Mucosa of rectum (tissue), 2 donors: ENCODE data around the gene CMKLR1.

Experiments used
- H3K27ac ChIP-seq, 2 donors: one replicate each; pipeline ENCODE4 v1.7.0; 2013; ENCODE audit warnings: inconsistent platforms in 2 of 2, low read depth in 2 of 2, low read length in 2 of 2
- H3K27me3 ChIP-seq, 2 donors: one replicate each; pipeline ENCODE4 v1.7.0; 2013; ENCODE audit warnings: low read length in 2 of 2; ENCODE audit not compliant: control insufficient read depth in 2 of 2, insufficient read depth in 2 of 2
- H3K36me3 ChIP-seq, 2 donors: one replicate each; pipeline ENCODE4 v1.7.0; 2013; ENCODE audit warnings: low read length in 2 of 2; ENCODE audit not compliant: control insufficient read depth in 2 of 2, insufficient read depth in 2 of 2
- H3K4me1 ChIP-seq, 2 donors: one replicate each; pipeline ENCODE4 v1.7.0; 2013; ENCODE audit warnings: low read length in 2 of 2, mild to moderate bottlenecking in 1 of 2; ENCODE audit not compliant: control insufficient read depth in 2 of 2, insufficient read depth in 2 of 2
- H3K4me3 ChIP-seq, 2 donors: one replicate each; pipeline ENCODE4 v1.7.0; 2013; ENCODE audit warnings: low read length in 2 of 2
- H3K9ac ChIP-seq, 2 donors: one replicate each; pipeline ENCODE4 v1.7.0; 2013; ENCODE audit warnings: low read length in 2 of 2, low read depth in 1 of 2, mild to moderate bottlenecking in 1 of 2
- H3K9me3 ChIP-seq, 2 donors: one replicate each; pipeline ENCODE4 v1.7.0; 2013; ENCODE audit warnings: low read length in 2 of 2; ENCODE audit not compliant: control insufficient read depth in 2 of 2
- donor health status: healthy.
- donor health status: Normal muscosa, but diverticular disease.

Gene CMKLR1

GRCh38 chr12:108308395-108309085 lies 30.6 kb downstream of the CMKLR1 start:
- Histone ChIP-seq H3K27me3 (no peaks in the 10 kb centered on the region), H3K4me3 (no peak overlapping the region), H3K9ac (no peak overlapping the region), H3K27ac (peak overlapping the region in 1 of 2 donors; percentile 35), H3K36me3 (no peaks in the 10 kb centered on the region), H3K9me3 (no peaks in the 10 kb centered on the region), H3K4me1 (peaks cover 12 to 33% of the 10 kb centered on the region in 2 donors)

GRCh38 chr12:108307006-108307405 lies 32.1 kb downstream of the CMKLR1 start:
- no peaks in the 10 kb centered on the region for H3K27me3 ChIP-seq
- peak overlapping the region; percentile 61 for H3K27ac ChIP-seq
- H3K9ac ChIP-seq: no peak overlapping the region
- no peaks in the 10 kb centered on the region for H3K9me3 ChIP-seq
- H3K4me3 ChIP-seq: no peak overlapping the region
- peaks cover 9 to 38% of the 10 kb centered on the region in 2 donors for H3K4me1 ChIP-seq
- H3K36me3 ChIP-seq: no peaks in the 10 kb centered on the region

GRCh38 chr12:108306506-108306905 lies 32.6 kb downstream of the CMKLR1 start:
- Histone ChIP-seq H3K27me3 (no peaks in the 10 kb centered on the region), H3K36me3 (no peaks in the 10 kb centered on the region), H3K27ac (peak overlapping the region; percentile 61), H3K4me1 (peaks cover 9 to 38% of the 10 kb centered on the region in 2 donors), H3K4me3 (no peak overlapping the region), H3K9me3 (no peaks in the 10 kb centered on the region), H3K9ac (no peak overlapping the region)

GRCh38 chr12:108305991-108306501 lies 33.1 kb downstream of the CMKLR1 start:
- Histone ChIP-seq H3K27ac (peak overlapping the region; percentile 61), H3K9me3 (no peaks in the 10 kb centered on the region), H3K27me3 (no peaks in the 10 kb centered on the region), H3K4me1 (peaks cover 9 to 38% of the 10 kb centered on the region in 2 donors), H3K36me3 (no peaks in the 10 kb centered on the region), H3K9ac (peak overlapping the region in 1 of 2 donors; percentile 3), H3K4me3 (peak overlapping the region in 1 of 2 donors; percentile 15)

GRCh38 chr12:108305520-108305919 lies 33.6 kb downstream of the CMKLR1 start:
- Histone ChIP-seq H3K27me3 (no peaks in the 10 kb centered on the region), H3K9me3 (no peaks in the 10 kb centered on the region), H3K9ac (peak overlapping the region in 1 of 2 donors; percentile 7), H3K36me3 (no peaks in the 10 kb centered on the region), H3K4me1 (peaks cover 9 to 38% of the 10 kb centered on the region in 2 donors), H3K27ac (peak overlapping the region; percentile 61), H3K4me3 (peak overlapping the region in 1 of 2 donors; percentile 15)

GRCh38 chr12:108304633-108305032 lies 34.5 kb downstream of the CMKLR1 start:
- Histone ChIP-seq H3K4me1 (peaks cover 9 to 38% of the 10 kb centered on the region in 2 donors), H3K27ac (peak overlapping the region in 1 of 2 donors; percentile 61), H3K9me3 (no peaks in the 10 kb centered on the region), H3K36me3 (no peaks in the 10 kb centered on the region), H3K9ac (no peak overlapping the region), H3K4me3 (no peak overlapping the region), H3K27me3 (no peaks in the 10 kb centered on the region)

GRCh38 chr12:108303703-108304102 lies 35.4 kb downstream of the CMKLR1 start:
- Histone ChIP-seq H3K27ac (peak overlapping the region; percentile 25 to 61), H3K4me3 (no peak overlapping the region), H3K36me3 (no peaks in the 10 kb centered on the region), H3K9ac (no peak overlapping the region), H3K27me3 (no peaks in the 10 kb centered on the region), H3K4me1 (peaks cover 9 to 35% of the 10 kb centered on the region in 2 donors), H3K9me3 (no peaks in the 10 kb centered on the region)

- no peak overlapping the region for H3K4me3 ChIP-seq
- no peaks in the 10 kb centered on the region for H3K9me3 ChIP-seq
- H3K4me1 ChIP-seq: peaks cover 9 to 29% of the 10 kb centered on the region in 2 donors
- H3K36me3 ChIP-seq: no peaks in the 10 kb centered on the region
- no peaks in the 10 kb centered on the region for H3K27me3 ChIP-seq
- no peak overlapping the region for H3K9ac ChIP-seq
- peak overlapping the region; percentile 25 to 61 for H3K27ac ChIP-seq
Observed at GRCh38 chr12:108302403-108303311, 36.5 kb downstream of the CMKLR1 start.

- H3K27me3 ChIP-seq: no peaks in the 10 kb centered on the region
- H3K4me3 ChIP-seq: no peak overlapping the region
- H3K9me3 ChIP-seq: no peaks in the 10 kb centered on the region
- H3K4me1 ChIP-seq: peaks cover 8 to 29% of the 10 kb centered on the region in 2 donors
- no peak overlapping the region for H3K9ac ChIP-seq
- H3K27ac ChIP-seq: no peak overlapping the region
- H3K36me3 ChIP-seq: no peaks in the 10 kb centered on the region
Observed at GRCh38 chr12:108302016-108302402, 37.1 kb downstream of the CMKLR1 start.

- Histone ChIP-seq H3K9ac (no peak overlapping the region), H3K27ac (no peak overlapping the region), H3K4me1 (peaks cover 7 to 24% of the 10 kb centered on the region in 2 donors), H3K9me3 (no peaks in the 10 kb centered on the region), H3K4me3 (no peak overlapping the region), H3K36me3 (no peaks in the 10 kb centered on the region), H3K27me3 (no peaks in the 10 kb centered on the region)
Observed at GRCh38 chr12:108301346-108301745, 37.8 kb downstream of the CMKLR1 start.
